Thyroid gland (tissue), 4 donors: ENCODE results near the gene ATE1. TPM values are rescaled to one million over a fixed set of nuclear protein-coding genes. Genes with fewer than 3 reads are reported as not detected.

ENCODE experiments used
- DNase-seq, 2 donors: peaks; one replicate each; pipeline ENCODE4 v3.0.0-alpha.2; 2019
- H3K27ac ChIP-seq, 3 donors: fragments of 200-600 bp; sonication (generic); 1 replicate in 2 of 3; 2 replicates in 1 of 3; pipeline ENCODE4 v1.5.1; 2016 to 2019; ENCODE audit warnings: mild to moderate bottlenecking in 1 of 3, moderate library complexity in 1 of 3
- H3K27me3 ChIP-seq: fragments of 200-600 bp; sonication (generic); one replicate; pipeline ENCODE4 v1.5.1; 2019
- H3K36me3 ChIP-seq, 2 donors: fragments of 200-600 bp; sonication (generic); one replicate each; pipeline ENCODE4 v1.5.1; 2016 to 2019
- H3K4me1 ChIP-seq, 2 donors: fragments of 200-600 bp; sonication (generic); one replicate each; pipeline ENCODE4 v1.5.1; 2017 to 2019
- H3K4me3 ChIP-seq, 3 donors: fragments of 200-600 bp; sonication (generic); replicated peaks in 1 of 3; 1 replicate in 2 of 3; 2 replicates in 1 of 3; pipeline ENCODE4 v1.5.1; 2016; ENCODE audit warnings: mild to moderate bottlenecking in 1 of 3
- H3K9me3 ChIP-seq: fragments of 200-600 bp; sonication (generic); one replicate; pipeline ENCODE4 v1.5.1; 2017
- POLR2A ChIP-seq, 2 donors: fragments of 450-650 bp; IDR thresholded peaks; one replicate each; pipeline ENCODE4 v1.6.1; 2017; ENCODE audit warnings: antibody characterized with exemption in 2 of 2, mild to moderate bottlenecking in 2 of 2, moderate library complexity in 1 of 2
- WGBS, 2 donors: methylation state at CpG; one replicate each; pipeline ENCODE4 v1.1.5; 2017; 5-methylcytosine and 5-hydroxymethylcytosine counted together
- intact Hi-C: fragments of 100-400 bp; cut with DNase I; formaldehyde crosslinking; loops from one replicate; pipeline ENCODE4 v1.15.1; 2023
- total RNA-seq, 4 donors: library from RNA; depleted of rRNA; stranded (reverse); fragments of >200 nt; gene quantifications; one replicate each; pipeline ENCODE4 v1.2.3, GENCODE V29; 2016
- TF ChIP-seq, protein P1 (sequence below), 6 experiments: fragments of 200-600 bp in 3 of 6; fragments of 450-650 bp in 3 of 6; sonication (generic) in 3 of 6; IDR thresholded peaks; one replicate each; pipeline ENCODE4 v1.5.1; 2016 to 2019; ENCODE audit warnings: antibody characterized with exemption in 6 of 6, mild to moderate bottlenecking in 2 of 6, inconsistent platforms in 1 of 6, moderate library complexity in 1 of 6

Gene ATE1
- total RNA-seq, 4 donors from 2014 or later: 47.3 to 66.0 (median 58.0) TPM

DNA sequence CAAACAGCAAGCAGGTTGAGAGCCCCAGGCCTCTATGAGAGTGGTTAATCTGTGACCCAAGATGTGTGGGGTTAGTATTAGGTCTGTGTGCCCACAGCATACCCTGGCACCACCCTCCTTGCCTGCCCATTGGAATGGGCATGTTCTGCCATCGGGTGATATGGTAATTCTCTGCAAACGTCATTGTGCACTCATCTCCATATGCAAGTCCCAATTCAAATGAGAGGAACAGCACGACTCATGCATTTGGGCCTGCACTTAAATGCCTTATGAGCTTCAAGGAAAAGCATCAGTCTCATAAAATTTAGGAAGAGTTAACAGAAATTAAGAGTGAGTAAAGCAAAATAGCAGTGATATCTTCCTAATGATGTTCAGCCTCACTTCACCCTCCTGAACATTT, 195.7 kb downstream of the ATE1 start:
- 77 to 80% methylated on average over 3 of the region's 3 CpGs for WGBS, 2 donors
- H3K4me1 ChIP-seq: no peaks in the 10 kb centered on the region
- H3K27ac ChIP-seq: no peak overlapping the region
- no peaks in the 10 kb centered on the region for H3K36me3 ChIP-seq
- H3K27me3 ChIP-seq: no peaks in the 10 kb centered on the region
- H3K9me3 ChIP-seq: no peaks in the 10 kb centered on the region
- intact Hi-C loops: loop anchor here (10.0 kb wide), 1 partner anchor 117 kb away; no protein-coding TSS in a partner anchor
- H3K4me3 ChIP-seq: no peak overlapping the region
- no peak for DNase-seq
- TF ChIP-seq, protein P1, sequence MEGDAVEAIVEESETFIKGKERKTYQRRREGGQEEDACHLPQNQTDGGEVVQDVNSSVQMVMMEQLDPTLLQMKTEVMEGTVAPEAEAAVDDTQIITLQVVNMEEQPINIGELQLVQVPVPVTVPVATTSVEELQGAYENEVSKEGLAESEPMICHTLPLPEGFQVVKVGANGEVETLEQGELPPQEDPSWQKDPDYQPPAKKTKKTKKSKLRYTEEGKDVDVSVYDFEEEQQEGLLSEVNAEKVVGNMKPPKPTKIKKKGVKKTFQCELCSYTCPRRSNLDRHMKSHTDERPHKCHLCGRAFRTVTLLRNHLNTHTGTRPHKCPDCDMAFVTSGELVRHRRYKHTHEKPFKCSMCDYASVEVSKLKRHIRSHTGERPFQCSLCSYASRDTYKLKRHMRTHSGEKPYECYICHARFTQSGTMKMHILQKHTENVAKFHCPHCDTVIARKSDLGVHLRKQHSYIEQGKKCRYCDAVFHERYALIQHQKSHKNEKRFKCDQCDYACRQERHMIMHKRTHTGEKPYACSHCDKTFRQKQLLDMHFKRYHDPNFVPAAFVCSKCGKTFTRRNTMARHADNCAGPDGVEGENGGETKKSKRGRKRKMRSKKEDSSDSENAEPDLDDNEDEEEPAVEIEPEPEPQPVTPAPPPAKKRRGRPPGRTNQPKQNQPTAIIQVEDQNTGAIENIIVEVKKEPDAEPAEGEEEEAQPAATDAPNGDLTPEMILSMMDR (IDR thresholded peaks at IDR 0.05): no peak

DNA sequence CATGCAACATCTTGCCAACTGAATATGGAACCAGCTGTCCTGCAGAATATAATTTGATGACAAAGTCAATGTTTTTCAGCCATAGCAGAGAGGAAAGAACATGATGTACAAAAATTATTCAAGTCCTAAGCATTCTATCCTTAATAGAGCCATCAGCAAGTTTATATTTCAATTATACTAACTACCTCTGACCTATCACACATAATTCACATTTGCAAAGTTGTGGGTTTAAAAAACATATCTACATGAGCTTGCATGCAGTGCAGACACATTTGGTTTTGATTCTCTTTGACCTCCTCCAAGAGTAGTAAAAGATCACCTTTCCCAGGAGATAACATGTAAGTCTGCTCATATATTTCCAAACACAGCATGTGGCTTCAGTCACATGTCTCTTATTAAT, 203.5 kb downstream of the ATE1 start:
- H3K9me3 ChIP-seq: no peaks in the 10 kb centered on the region
- TF ChIP-seq POLR2A (IDR thresholded peaks at IDR 0.05): no peak
- TF ChIP-seq, protein P1 (IDR thresholded peaks at IDR 0.05): no peak
- intact Hi-C loops: no loop called here
- H3K4me3 ChIP-seq: no peak overlapping the region
- H3K4me1 ChIP-seq: no peaks in the 10 kb centered on the region
- no peak for DNase-seq
- H3K36me3 ChIP-seq: no peaks in the 10 kb centered on the region
- no peak overlapping the region for H3K27ac ChIP-seq
- H3K27me3 ChIP-seq: no peaks in the 10 kb centered on the region

DNA sequence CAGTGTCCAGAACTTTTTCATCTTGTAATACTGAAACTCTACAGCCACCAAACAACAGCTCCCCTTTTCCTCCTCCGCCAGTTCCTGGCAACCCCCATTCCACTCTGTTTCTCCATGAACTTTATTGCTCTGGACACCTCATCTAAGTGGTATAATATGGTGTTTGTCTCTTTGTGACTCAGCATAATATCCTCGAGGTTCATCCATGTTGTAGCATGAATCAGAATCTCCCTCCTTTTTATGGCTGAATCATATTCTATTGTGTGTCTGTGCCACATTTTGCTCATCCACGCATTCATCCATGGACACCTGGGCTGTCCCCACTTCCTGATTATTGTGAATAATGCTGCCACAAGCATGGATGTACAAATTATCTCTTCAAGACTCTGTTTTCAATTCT, 205.2 kb downstream of the ATE1 start:
- Histone ChIP-seq H3K36me3 (no peaks in the 10 kb centered on the region), H3K4me3 (no peak overlapping the region), H3K9me3 (no peaks in the 10 kb centered on the region), H3K27ac (no peak overlapping the region), H3K27me3 (no peaks in the 10 kb centered on the region), H3K4me1 (no peaks in the 10 kb centered on the region)
- WGBS, 2 donors: 89 to 91% methylated on average over 3 of the region's 3 CpGs
- intact Hi-C loops: no loop called here
- no peak for DNase-seq
- no peak for TF ChIP-seq POLR2A (IDR thresholded peaks at IDR 0.05)
- TF ChIP-seq, protein P1 (IDR thresholded peaks at IDR 0.05): no peak

DNA sequence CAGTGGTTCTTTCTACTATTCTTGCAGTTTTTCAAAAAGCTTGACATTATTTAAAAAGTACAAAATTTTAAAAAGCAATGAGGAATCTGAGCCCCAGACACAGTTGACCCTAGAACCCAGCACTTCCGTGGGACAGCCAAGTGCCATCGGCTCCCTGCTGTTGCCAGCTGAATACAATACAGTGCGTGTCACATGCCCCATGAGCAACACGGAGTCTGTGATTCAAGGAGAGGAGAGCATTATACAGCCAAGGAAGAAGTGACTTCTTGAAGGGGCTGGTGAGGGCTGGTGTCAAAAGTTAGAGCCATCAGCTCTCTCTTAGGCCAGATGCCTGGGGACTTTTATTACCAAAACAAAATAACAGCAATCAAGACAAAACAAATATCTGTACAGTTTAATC, 206.6 kb downstream of the ATE1 start:
- no peak for DNase-seq
- no peaks in the 10 kb centered on the region for H3K36me3 ChIP-seq
- WGBS, 2 donors: 79 to 85% methylated on average over 4 of the region's 4 CpGs
- H3K27me3 ChIP-seq: no peaks in the 10 kb centered on the region
- no peak overlapping the region for H3K4me3 ChIP-seq
- intact Hi-C loops: no loop called here
- no peak overlapping the region for H3K27ac ChIP-seq
- H3K9me3 ChIP-seq: no peaks in the 10 kb centered on the region
- no peaks in the 10 kb centered on the region for H3K4me1 ChIP-seq
- TF ChIP-seq, protein P1 (IDR thresholded peaks at IDR 0.05): no peak
- TF ChIP-seq POLR2A (IDR thresholded peaks at IDR 0.05): no peak

DNA sequence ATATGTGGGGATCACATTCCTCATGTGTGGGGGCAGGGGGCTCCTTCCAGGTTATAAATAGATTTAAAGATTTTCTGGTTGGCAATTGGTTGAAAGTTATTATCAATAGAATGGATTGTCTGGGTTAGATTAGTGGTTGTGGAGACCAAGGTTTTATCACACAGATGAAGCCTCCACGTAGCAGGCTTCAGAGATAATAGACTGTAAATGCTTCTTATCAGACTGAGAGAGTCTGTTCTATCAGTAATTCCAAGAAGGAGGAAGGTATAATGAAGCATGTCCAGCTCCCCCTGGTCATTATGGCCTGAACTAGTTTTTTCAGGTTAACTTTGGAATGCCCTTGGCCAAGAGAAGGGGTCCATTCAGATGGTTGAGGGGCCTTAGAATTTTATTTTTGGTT, 211.9 kb downstream of the ATE1 start:
- Histone ChIP-seq H3K36me3 (no peaks in the 10 kb centered on the region), H3K4me1 (no peaks in the 10 kb centered on the region), H3K27ac (no peak overlapping the region), H3K9me3 (no peaks in the 10 kb centered on the region), H3K27me3 (no peaks in the 10 kb centered on the region), H3K4me3 (no peak overlapping the region)
- TF ChIP-seq, protein P1 (IDR thresholded peaks at IDR 0.05): no peak
- no peak for TF ChIP-seq POLR2A (IDR thresholded peaks at IDR 0.05)
- no peak for DNase-seq
- 78 to 88% methylated on average over 1 of the region's 1 CpG for WGBS, 2 donors
- intact Hi-C loops: no loop called here
